ENCODE data around the gene PEX11G.
"Not testable (repeated sequence)": the region's sequence is repeated elsewhere in the genome, so short reads cannot be mapped to it uniquely, and the experiment has no call there.

The PEX11G gene

GRCh38 chr19:7467009-7467989 is 21.5 kb downstream of the PEX11G start:
- no peak for DNase-seq (ENCODE audit: low spot score)

- no peak for DNase-seq (ENCODE audit: low spot score)
Observed at GRCh38 chr19:7463575-7463974, 25.3 kb downstream of the PEX11G start.

GRCh38 chr19:7461841-7462629 is 26.8 kb downstream of the PEX11G start:
- no peak for DNase-seq (ENCODE audit: low spot score)

GRCh38 chr19:7460562-7460966 is 28.3 kb downstream of the PEX11G start:
- no peak for DNase-seq (ENCODE audit: low spot score)

GRCh38 chr19:7459773-7460172 is 29.1 kb downstream of the PEX11G start:
- DNase-seq (ENCODE audit: low spot score), result no peak

- DNase-seq (ENCODE audit: low spot score), result no peak
Observed at GRCh38 chr19:7458675-7459074, 30.2 kb downstream of the PEX11G start.

GRCh38 chr19:7456964-7457541 is 31.8 kb downstream of the PEX11G start:
- no peak for DNase-seq (ENCODE audit: low spot score)

- no peak for DNase-seq (ENCODE audit: low spot score)
Observed at GRCh38 chr19:7455600-7456296, 33.1 kb downstream of the PEX11G start.

- no peak for DNase-seq (ENCODE audit: low spot score)
Observed at GRCh38 chr19:7454998-7455397, 33.8 kb downstream of the PEX11G start.

GRCh38 chr19:7450243-7451223 is 38.3 kb downstream of the PEX11G start:
- DNase-seq (ENCODE audit: low spot score), result no peak

GRCh38 chr19:7449391-7450070 is 39.3 kb downstream of the PEX11G start:
- not testable (repeated sequence) for DNase-seq (ENCODE audit: low spot score)

GRCh38 chr19:7447648-7448047 is 41.2 kb downstream of the PEX11G start:
- DNase-seq (ENCODE audit: low spot score), result no peak

- no peak for DNase-seq (ENCODE audit: low spot score)
Observed at GRCh38 chr19:7445104-7445503, 43.7 kb downstream of the PEX11G start.

GRCh38 chr19:7444042-7444441 is 44.8 kb downstream of the PEX11G start:
- no peak for DNase-seq (ENCODE audit: low spot score)

GRCh38 chr19:7442423-7442822 is 46.4 kb downstream of the PEX11G start:
- DNase-seq (ENCODE audit: low spot score), result no peak

GRCh38 chr19:7441468-7442146 is 47.2 kb downstream of the PEX11G start:
- no peak for DNase-seq (ENCODE audit: low spot score)

GRCh38 chr19:7440188-7440975 is 48.5 kb downstream of the PEX11G start:
- DNase-seq (ENCODE audit: low spot score), result no peak

GRCh38 chr19:7435586-7435985 is 53.2 kb downstream of the PEX11G start:
- no peak for DNase-seq (ENCODE audit: low spot score)

GRCh38 chr19:7434391-7434790 is 54.4 kb downstream of the PEX11G start:
- DNase-seq (ENCODE audit: low spot score), result no peak
